ENCODE measurements around the gene JARID2. TPM values are rescaled to one million over a fixed set of nuclear protein-coding genes. Genes with fewer than 3 reads are reported as not detected.

Gene JARID2
- total RNA-seq, 1 experiment from 2014 or later, result 180 TPM

DNA sequence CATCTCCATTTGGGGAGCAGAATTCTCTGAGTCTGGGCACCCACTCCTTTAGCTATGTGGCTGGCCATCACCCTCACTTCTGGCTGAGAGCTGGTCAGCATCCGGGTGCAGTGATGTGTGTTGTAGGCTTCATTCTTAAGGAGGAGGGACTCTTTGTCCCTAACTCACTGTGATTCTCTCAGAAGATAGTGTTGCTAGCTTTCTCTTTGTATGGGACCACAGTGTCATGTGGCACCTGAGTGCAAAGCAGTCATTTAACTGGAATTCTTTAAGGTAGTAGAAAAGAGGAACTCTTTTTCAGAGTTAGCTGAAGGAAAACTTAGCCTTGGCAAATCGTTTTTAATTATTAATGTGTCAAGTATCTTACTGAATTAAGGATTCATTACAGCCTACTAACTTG, 165.9 kb downstream of the JARID2 start:
- CTCF ChIA-PET, result interaction anchor here (1.1 to 1.5 kb wide), 2 partner anchors 22 to 29 kb away, joined by 3 read pairs; no protein-coding TSS in a partner anchor
- ATAC-seq (peak; percentile 17), DNase-seq (ENCODE audit: low spot score) (no peak)
- 0 out of 2 replicates have a peak, but pooled peaks cover 2% of the 10 kb centered on the region for H3K9me3 Mint-ChIP-seq
- POLR2A ChIA-PET, result no interaction called here
- no peak overlapping the region; the same call in 1 of the 2 replicates for H3K4me3 Mint-ChIP-seq
- no peaks in the 10 kb centered on the region for H3K27me3 Mint-ChIP-seq (ENCODE audit: low read depth)
- peak overlapping the region; percentile 46 for H3K27ac Mint-ChIP-seq
- no peak for TF ChIP-seq ZNF263 (CRISPR knock-in tag; IDR thresholded peaks at IDR 0.05; ENCODE audit: low read depth)
- TF ChIP-seq, protein P1, sequence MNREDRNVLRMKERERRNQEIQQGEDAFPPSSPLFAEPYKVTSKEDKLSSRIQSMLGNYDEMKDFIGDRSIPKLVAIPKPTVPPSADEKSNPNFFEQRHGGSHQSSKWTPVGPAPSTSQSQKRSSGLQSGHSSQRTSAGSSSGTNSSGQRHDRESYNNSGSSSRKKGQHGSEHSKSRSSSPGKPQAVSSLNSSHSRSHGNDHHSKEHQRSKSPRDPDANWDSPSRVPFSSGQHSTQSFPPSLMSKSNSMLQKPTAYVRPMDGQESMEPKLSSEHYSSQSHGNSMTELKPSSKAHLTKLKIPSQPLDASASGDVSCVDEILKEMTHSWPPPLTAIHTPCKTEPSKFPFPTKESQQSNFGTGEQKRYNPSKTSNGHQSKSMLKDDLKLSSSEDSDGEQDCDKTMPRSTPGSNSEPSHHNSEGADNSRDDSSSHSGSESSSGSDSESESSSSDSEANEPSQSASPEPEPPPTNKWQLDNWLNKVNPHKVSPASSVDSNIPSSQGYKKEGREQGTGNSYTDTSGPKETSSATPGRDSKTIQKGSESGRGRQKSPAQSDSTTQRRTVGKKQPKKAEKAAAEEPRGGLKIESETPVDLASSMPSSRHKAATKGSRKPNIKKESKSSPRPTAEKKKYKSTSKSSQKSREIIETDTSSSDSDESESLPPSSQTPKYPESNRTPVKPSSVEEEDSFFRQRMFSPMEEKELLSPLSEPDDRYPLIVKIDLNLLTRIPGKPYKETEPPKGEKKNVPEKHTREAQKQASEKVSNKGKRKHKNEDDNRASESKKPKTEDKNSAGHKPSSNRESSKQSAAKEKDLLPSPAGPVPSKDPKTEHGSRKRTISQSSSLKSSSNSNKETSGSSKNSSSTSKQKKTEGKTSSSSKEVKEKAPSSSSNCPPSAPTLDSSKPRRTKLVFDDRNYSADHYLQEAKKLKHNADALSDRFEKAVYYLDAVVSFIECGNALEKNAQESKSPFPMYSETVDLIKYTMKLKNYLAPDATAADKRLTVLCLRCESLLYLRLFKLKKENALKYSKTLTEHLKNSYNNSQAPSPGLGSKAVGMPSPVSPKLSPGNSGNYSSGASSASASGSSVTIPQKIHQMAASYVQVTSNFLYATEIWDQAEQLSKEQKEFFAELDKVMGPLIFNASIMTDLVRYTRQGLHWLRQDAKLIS (CRISPR knock-in tag; IDR thresholded peaks at IDR 0.05; ENCODE audit: borderline replicate concordance), result no peak
- no peak for TF ChIP-seq PRDM15 (CRISPR knock-in tag; IDR thresholded peaks at IDR 0.05)
- TF ChIP-seq ZNF232 (CRISPR knock-in tag; IDR thresholded peaks at IDR 0.05), result no peak
- TF ChIP-seq, protein P2, sequence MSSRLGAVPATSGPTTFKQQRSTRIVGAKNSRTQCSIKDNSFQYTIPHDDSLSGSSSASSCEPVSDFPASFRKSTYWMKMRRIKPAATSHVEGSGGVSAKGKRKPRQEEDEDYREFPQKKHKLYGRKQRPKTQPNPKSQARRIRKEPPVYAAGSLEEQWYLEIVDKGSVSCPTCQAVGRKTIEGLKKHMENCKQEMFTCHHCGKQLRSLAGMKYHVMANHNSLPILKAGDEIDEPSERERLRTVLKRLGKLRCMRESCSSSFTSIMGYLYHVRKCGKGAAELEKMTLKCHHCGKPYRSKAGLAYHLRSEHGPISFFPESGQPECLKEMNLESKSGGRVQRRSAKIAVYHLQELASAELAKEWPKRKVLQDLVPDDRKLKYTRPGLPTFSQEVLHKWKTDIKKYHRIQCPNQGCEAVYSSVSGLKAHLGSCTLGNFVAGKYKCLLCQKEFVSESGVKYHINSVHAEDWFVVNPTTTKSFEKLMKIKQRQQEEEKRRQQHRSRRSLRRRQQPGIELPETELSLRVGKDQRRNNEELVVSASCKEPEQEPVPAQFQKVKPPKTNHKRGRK (CRISPR knock-in tag; IDR thresholded peaks at IDR 0.05; ENCODE audit: borderline replicate concordance), result no peak
- H3K4me1 Mint-ChIP-seq, result peaks cover 76% of the 10 kb centered on the region
- peaks cover 51% of the 10 kb centered on the region for H3K36me3 Mint-ChIP-seq

DNA sequence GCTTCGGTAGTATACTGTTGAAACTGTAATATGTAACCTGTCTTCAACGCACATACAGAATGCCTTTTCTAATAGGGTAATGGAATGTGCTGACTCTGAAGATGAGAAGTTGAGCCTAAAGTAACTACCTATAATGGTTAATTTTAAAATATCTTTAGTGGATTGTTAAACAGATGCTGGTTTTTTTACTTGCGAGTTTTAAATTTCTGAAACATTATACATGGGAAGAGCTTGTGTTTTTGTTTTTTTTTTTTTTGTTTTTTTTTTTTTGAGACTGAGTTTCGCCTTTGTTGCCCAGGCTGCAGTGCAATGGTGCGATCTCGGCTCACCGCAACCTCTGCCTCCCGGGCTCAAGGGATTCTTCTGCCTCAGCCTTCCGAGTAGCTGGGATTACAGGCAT, 166.9 kb downstream of the JARID2 start:
- H3K27ac Mint-ChIP-seq, result 0 out of 2 replicates have a peak overlapping the region, but pooled peaks have one; percentile 51
- DNase-seq (ENCODE audit: low spot score) (no peak), ATAC-seq (no peak)
- POLR2A ChIA-PET, result interaction anchor here (0.8 kb wide), 1 partner anchor 9 kb away, joined by 4 read pairs; no protein-coding TSS in a partner anchor
- H3K36me3 Mint-ChIP-seq, result peaks cover 58% of the 10 kb centered on the region
- H3K4me1 Mint-ChIP-seq, result peaks cover 77% of the 10 kb centered on the region
- no peaks in the 10 kb centered on the region for H3K27me3 Mint-ChIP-seq (ENCODE audit: low read depth)
- H3K4me3 Mint-ChIP-seq, result no peak overlapping the region
- CTCF ChIA-PET, result interaction anchor here (0.6 to 1.2 kb wide), 6 partner anchors 9 to 554 kb away, joined by 3 to 6 read pairs (median 3); no protein-coding TSS in a partner anchor
- TF ChIP-seq CTCF (IDR thresholded peaks at IDR 0.05) (no peak), FOXK1 (CRISPR knock-in tag; IDR thresholded peaks at IDR 0.05) (no peak), CREB1 (CRISPR knock-in tag; IDR thresholded peaks at IDR 0.05) (no peak), FOXJ3 (CRISPR knock-in tag; IDR thresholded peaks at IDR 0.05; ENCODE audit: borderline replicate concordance) (no peak), ZNF396 (CRISPR knock-in tag; IDR thresholded peaks at IDR 0.05; ENCODE audit: borderline replicate concordance) (no peak), ZBTB21 (CRISPR knock-in tag; IDR thresholded peaks at IDR 0.05; ENCODE audit: borderline replicate concordance) (no peak), ZNF121 (CRISPR knock-in tag; IDR thresholded peaks at IDR 0.05) (no peak), ZMAT4 (CRISPR knock-in tag; IDR thresholded peaks at IDR 0.05) (no peak), TEAD1 (CRISPR knock-in tag; IDR thresholded peaks at IDR 0.05) (no peak)
- TF ChIP-seq, protein P3, sequence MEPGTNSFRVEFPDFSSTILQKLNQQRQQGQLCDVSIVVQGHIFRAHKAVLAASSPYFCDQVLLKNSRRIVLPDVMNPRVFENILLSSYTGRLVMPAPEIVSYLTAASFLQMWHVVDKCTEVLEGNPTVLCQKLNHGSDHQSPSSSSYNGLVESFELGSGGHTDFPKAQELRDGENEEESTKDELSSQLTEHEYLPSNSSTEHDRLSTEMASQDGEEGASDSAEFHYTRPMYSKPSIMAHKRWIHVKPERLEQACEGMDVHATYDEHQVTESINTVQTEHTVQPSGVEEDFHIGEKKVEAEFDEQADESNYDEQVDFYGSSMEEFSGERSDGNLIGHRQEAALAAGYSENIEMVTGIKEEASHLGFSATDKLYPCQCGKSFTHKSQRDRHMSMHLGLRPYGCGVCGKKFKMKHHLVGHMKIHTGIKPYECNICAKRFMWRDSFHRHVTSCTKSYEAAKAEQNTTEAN (CRISPR knock-in tag; IDR thresholded peaks at IDR 0.05), result no peak
- TF ChIP-seq, protein P4, sequence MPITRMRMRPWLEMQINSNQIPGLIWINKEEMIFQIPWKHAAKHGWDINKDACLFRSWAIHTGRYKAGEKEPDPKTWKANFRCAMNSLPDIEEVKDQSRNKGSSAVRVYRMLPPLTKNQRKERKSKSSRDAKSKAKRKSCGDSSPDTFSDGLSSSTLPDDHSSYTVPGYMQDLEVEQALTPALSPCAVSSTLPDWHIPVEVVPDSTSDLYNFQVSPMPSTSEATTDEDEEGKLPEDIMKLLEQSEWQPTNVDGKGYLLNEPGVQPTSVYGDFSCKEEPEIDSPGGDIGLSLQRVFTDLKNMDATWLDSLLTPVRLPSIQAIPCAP (CRISPR knock-in tag; IDR thresholded peaks at IDR 0.05), result no peak
- TF ChIP-seq, protein P1 (CRISPR knock-in tag; IDR thresholded peaks at IDR 0.05; ENCODE audit: borderline replicate concordance), result no peak
- 0 out of 2 replicates have a peak, but pooled peaks cover 2% of the 10 kb centered on the region for H3K9me3 Mint-ChIP-seq

Data from WTC11 (cell line).